ENCODE results near the gene GGTA1. TPM values are rescaled to one million over a fixed set of nuclear protein-coding genes. Genes with fewer than 3 reads are reported as not detected.

GGTA1 gene
- total RNA-seq, 1 experiment from 2014 or later: not detected

DNA sequence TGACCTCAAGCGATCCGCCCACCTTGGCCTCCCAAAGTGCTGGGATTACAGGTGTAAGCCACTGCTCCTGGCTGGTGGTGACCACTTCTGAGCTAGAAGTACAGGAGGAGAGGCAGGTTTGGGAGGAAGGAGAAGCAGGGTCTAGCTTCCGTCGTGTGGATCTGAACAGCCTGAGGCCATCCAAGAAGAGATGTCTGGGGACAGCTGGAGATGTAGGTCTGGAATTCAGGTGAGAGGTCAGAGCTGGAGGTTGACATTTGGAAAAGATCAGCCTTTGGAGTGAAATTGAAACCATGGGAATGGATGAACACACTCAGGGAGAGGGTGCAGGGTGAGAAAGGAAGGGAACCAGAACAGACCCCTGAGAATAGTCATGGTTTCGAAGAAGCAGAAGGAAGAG lies 33.2 kb upstream of the GGTA1 start:
- Histone ChIP-seq H3K27ac (ENCODE audit: low read length) (no peak overlapping the region), H3K36me3 (ENCODE audit: low read depth, low read length) (no peaks in the 10 kb centered on the region), H3K9me2 (replicated peaks; ENCODE audit: low read length) (no peaks in the 10 kb centered on the region), H3K9me3 (ENCODE audit: low read length) (no peaks in the 10 kb centered on the region), H4K20me1 (ENCODE audit: low read length) (no peaks in the 10 kb centered on the region), H3K4me3 (ENCODE audit: low read length) (no peak overlapping the region), H3K27me3 (ENCODE audit: low read length) (no peaks in the 10 kb centered on the region), H3K79me2 (ENCODE audit: low read length) (no peaks in the 10 kb centered on the region), H3K4me2 (ENCODE audit: low read length) (no peak overlapping the region), H3K9ac (ENCODE audit: low read length) (no peak overlapping the region), H3F3A (ENCODE audit: low read length, unreplicated experiment) (no peaks in the 10 kb centered on the region), H3K4me1 (ENCODE audit: insufficient read depth, low read length) (no peaks in the 10 kb centered on the region), H2AFZ (ENCODE audit: low read length) (no peak overlapping the region)
- intact Hi-C loops (cut with micrococcal nuclease): no loop called here
- ATAC-seq (no peak), DNase-seq (no peak)
- TF ChIP-seq EZH2 (IDR thresholded peaks at IDR 0.05; ENCODE audit: low read length, unreplicated experiment) (no peak), EZH2phosphoT487 (IDR thresholded peaks at IDR 0.05; ENCODE audit: borderline replicate concordance, low read length) (no peak)
- TF ChIP-seq, protein P1, sequence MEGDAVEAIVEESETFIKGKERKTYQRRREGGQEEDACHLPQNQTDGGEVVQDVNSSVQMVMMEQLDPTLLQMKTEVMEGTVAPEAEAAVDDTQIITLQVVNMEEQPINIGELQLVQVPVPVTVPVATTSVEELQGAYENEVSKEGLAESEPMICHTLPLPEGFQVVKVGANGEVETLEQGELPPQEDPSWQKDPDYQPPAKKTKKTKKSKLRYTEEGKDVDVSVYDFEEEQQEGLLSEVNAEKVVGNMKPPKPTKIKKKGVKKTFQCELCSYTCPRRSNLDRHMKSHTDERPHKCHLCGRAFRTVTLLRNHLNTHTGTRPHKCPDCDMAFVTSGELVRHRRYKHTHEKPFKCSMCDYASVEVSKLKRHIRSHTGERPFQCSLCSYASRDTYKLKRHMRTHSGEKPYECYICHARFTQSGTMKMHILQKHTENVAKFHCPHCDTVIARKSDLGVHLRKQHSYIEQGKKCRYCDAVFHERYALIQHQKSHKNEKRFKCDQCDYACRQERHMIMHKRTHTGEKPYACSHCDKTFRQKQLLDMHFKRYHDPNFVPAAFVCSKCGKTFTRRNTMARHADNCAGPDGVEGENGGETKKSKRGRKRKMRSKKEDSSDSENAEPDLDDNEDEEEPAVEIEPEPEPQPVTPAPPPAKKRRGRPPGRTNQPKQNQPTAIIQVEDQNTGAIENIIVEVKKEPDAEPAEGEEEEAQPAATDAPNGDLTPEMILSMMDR (conservative IDR thresholded peaks at IDR 0.05; ENCODE audit: low read depth, low read length): no peak
- ChIA-PET CTCF (no interaction called here), POLR2A (ENCODE audit: unreplicated experiment) (no interaction called here)
- no TSS peak for BruUV-seq (replicated peaks)

DNA sequence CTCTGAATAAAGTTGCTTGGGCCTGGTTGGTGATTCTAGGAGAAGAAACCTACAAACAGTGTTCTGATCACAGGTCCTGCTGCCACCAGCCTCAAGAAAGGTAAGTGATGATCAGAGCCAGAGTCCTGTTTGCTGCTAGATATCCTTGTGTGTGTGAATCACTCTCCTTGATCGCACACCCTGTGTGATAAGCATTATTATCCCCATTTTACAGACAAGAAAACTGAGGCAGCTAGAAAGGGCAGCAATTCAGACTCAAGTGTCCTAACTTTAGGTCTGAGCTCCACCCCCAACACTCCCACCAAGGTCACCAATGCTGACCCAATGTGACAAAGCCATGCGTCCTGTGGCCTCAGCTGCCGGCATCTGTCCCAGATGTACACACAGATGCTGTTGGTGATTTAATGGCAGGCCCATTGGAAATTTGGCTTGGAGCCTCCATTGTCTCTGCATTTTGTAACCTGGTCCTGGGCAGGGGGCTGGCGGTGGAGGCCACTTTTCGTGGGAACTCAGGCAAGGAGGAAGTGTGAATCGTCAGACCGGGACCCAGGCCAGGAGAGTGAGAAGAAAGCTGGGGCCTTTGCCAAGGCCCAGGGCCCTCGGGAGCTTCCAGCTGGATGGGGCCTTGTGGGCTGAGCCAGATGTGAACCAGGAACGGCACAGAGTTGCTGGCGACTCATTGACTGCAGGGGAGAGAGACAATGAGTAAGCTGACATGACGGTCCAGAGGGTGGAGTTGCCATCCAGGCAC lies 29.8 kb upstream of the GGTA1 start:
- Histone ChIP-seq H3K27ac (ENCODE audit: low read length) (0 out of 2 replicates have a peak overlapping the region, but pooled peaks have one; percentile 10), H3K4me3 (ENCODE audit: low read length) (no peak overlapping the region), H3K4me2 (ENCODE audit: low read length) (no peak overlapping the region), H4K20me1 (ENCODE audit: low read length) (no peaks in the 10 kb centered on the region), H3K9ac (ENCODE audit: low read length) (no peak overlapping the region), H3K36me3 (ENCODE audit: low read depth, low read length) (no peaks in the 10 kb centered on the region), H2AFZ (ENCODE audit: low read length) (no peak overlapping the region), H3K4me1 (ENCODE audit: insufficient read depth, low read length) (no peaks in the 10 kb centered on the region), H3K27me3 (ENCODE audit: low read length) (no peaks in the 10 kb centered on the region), H3F3A (ENCODE audit: low read length, unreplicated experiment) (no peaks in the 10 kb centered on the region), H3K9me2 (replicated peaks; ENCODE audit: low read length) (no peaks in the 10 kb centered on the region), H3K79me2 (ENCODE audit: low read length) (no peaks in the 10 kb centered on the region), H3K9me3 (ENCODE audit: low read length) (no peaks in the 10 kb centered on the region)
- no TSS peak for BruUV-seq (replicated peaks)
- intact Hi-C loops (cut with micrococcal nuclease): no loop called here
- POLR2A ChIA-PET (ENCODE audit: unreplicated experiment): no interaction called here
- peak; percentile 77 for ATAC-seq
- peak; percentile 67 for DNase-seq
- CTCF ChIA-PET: no interaction called here
- TF ChIP-seq EZH2 (IDR thresholded peaks at IDR 0.05; ENCODE audit: low read length, unreplicated experiment): no peak
- TF ChIP-seq, protein P1 (conservative IDR thresholded peaks at IDR 0.05; ENCODE audit: low read depth, low read length): no peak

DNA sequence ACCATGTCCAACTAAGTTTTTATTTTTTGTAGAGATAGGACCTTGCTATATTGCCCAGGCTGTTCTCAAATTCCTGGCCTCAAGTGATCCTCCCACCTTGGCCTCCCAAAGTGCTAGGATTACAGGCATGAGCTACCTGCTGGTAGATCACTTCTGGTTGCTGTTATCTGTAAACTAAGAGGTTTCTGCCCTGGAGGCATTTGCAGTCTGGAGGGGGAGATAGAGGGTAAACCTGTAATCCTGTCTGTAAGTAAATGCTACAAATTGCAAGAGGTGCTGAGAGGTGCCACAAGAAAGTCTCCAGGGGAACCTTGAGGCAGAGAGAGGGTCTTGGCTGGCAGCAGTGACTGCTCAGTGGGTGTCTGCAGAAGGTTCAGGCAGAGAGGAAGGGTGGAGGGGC lies 29.0 kb upstream of the GGTA1 start:
- H3K27me3 ChIP-seq (ENCODE audit: low read length): no peaks in the 10 kb centered on the region
- no peak overlapping the region for H3K4me2 ChIP-seq (ENCODE audit: low read length)
- H3K36me3 ChIP-seq (ENCODE audit: low read depth, low read length): no peaks in the 10 kb centered on the region
- BruUV-seq (replicated peaks): no TSS peak
- no peak for DNase-seq
- no peaks in the 10 kb centered on the region for H3K4me1 ChIP-seq (ENCODE audit: insufficient read depth, low read length)
- no peak overlapping the region for H3K27ac ChIP-seq (ENCODE audit: low read length)
- H3K79me2 ChIP-seq (ENCODE audit: low read length): no peaks in the 10 kb centered on the region
- intact Hi-C loops (cut with micrococcal nuclease): no loop called here
- TF ChIP-seq EZH2 (IDR thresholded peaks at IDR 0.05; ENCODE audit: low read length, unreplicated experiment): no peak
- no peak overlapping the region for H3K4me3 ChIP-seq (ENCODE audit: low read length)
- no peaks in the 10 kb centered on the region for H3K9me2 ChIP-seq (replicated peaks; ENCODE audit: low read length)
- H2AFZ ChIP-seq (ENCODE audit: low read length): no peak overlapping the region
- H4K20me1 ChIP-seq (ENCODE audit: low read length): no peaks in the 10 kb centered on the region
- H3F3A ChIP-seq (ENCODE audit: low read length, unreplicated experiment): no peaks in the 10 kb centered on the region
- H3K9me3 ChIP-seq (ENCODE audit: low read length): no peaks in the 10 kb centered on the region
- CTCF ChIA-PET: no interaction called here
- POLR2A ChIA-PET (ENCODE audit: unreplicated experiment): no interaction called here
- H3K9ac ChIP-seq (ENCODE audit: low read length): no peak overlapping the region
- no peak for ATAC-seq

All from PC-3 (cell line).